Neural cell (in vitro differentiated cells): ENCODE results near the gene PTPRQ.

Source experiments
- CTCF ChIP-seq: fragments of 450-650 bp; IDR thresholded peaks from 2 replicates; pipeline ENCODE4 v1.5.1; 2014; ENCODE audit warnings: antibody characterized with exemption, mild to moderate bottlenecking, moderate library complexity; ENCODE audit not compliant: poor library complexity, severe bottlenecking
- EP300 ChIP-seq: fragments of 450-650 bp; conservative IDR thresholded peaks from 2 replicates; pipeline ENCODE4 v1.6.1; 2014; ENCODE audit warnings: antibody characterized with exemption, mild to moderate bottlenecking, moderate library complexity; ENCODE audit not compliant: poor library complexity, severe bottlenecking
- POLR2AphosphoS5 ChIP-seq: IDR thresholded peaks from 2 replicates; pipeline ENCODE4 v1.6.1; 2012
- TAF1 ChIP-seq: IDR thresholded peaks from 2 replicates; pipeline ENCODE4 v1.6.1; 2012; ENCODE audit warnings: low read depth

DNA sequence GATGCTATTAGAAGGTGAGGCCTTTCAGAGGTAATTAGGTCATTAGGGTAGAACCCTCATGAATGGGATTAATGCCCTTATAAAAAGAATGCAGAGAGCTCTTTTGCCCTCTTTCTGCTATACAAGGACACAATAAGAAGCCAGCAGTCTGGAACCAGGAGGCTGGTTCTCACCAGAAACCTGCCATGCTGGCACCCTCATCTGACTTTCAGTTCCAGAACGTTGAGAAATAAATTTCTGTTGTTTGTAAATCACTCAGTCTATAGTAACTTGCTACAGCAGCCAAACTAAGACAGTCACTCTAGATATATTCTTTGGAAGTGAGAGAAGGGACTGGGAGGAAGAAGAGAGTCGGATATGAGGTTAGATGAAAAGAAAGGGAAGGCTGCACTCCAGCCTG lies 138.4 kb downstream of the PTPRQ start:
- no peak for TF ChIP-seq TAF1
- TF ChIP-seq CTCF: no peak
- TF ChIP-seq POLR2AphosphoS5: no peak
- no peak for TF ChIP-seq EP300
